Endometrium (tissue), 2 donors: ENCODE measurements around the gene BICD1.

Experiments used
- FAIRE-seq: peaks from 2 replicates; lab custom pipeline; 2012; peaks lifted over from hg19 to GRCh38; lab: Jason Lieb, UNC
- donor health status: control.
- donor health status: control.

BICD1 gene

GRCh38 chr12:32353540-32353939, 246.9 kb downstream of the BICD1 start:
- FAIRE-seq = no peak

DNA sequence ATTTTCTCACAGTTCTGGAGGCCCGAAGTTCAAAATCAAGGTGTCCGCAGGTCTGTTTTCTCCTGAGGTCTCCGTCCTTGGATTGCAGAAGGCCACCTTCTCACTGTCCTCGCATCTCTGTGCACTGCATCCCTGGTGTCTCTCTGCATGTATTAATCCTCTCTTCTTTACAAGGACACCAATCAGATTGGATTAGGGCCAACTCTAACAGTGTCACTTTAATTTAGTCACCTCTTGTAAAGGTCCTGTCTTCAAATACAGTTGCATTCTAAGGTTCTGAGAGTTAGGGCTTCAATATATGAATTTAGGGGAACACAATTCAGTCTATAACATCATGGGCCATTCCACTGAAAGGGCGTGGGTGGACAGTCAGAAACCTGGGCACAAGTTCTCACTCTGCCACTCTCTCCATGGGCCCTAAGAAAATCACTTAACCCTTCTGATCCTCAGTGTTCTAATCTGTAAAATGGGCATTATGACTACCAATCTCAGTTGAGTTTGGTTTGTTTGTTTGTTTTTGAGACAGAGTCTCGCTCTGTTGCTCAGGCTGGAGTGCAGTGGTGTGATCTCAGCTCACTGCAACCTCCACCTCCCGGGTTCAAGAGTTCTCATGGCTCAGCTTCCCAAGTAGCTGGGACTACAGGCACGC, 251.1 kb downstream of the BICD1 start:
- no peak for FAIRE-seq

DNA sequence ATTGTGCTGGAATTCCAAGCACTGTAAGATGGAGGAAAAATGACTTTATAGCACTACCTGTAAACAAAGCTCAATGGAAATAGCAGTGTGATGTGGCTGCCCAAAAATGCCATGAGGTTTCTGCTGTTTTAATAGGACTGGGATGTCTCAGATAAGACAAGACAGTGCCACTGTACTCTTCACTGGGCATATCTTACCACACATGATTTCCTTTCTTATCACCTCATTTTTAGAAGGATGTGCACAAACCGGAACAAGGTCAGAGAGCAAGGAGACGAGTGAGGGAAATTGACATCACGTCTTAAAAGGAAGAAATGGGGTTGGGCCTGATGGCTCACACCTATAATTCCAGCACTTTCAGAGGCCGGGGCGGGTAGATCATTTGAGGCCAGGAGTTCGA, 254.3 kb downstream of the BICD1 start:
- no peak for FAIRE-seq

DNA sequence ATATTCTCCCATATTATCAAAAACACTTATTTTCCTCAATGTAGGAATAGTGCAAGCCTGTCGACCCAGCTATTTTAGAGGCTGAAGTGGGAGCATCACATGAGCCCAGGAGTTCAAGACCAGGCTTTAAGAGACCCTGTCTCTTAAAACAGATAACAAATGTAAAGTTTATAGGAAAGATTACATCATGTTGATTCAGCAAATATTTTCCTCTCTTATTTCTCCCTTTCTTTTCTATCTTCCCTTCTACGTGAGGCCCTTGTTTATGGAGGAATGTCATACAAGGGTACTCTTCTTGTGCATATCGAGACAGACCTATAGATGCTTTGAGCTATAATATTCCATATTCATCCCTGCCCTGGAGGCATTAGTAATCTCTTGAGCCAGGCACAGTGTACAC, 256.2 kb downstream of the BICD1 start:
- no peak for FAIRE-seq

- FAIRE-seq = no peak
Measured at GRCh38 chr12:32365473-32366064, 258.9 kb downstream of the BICD1 start.

DNA sequence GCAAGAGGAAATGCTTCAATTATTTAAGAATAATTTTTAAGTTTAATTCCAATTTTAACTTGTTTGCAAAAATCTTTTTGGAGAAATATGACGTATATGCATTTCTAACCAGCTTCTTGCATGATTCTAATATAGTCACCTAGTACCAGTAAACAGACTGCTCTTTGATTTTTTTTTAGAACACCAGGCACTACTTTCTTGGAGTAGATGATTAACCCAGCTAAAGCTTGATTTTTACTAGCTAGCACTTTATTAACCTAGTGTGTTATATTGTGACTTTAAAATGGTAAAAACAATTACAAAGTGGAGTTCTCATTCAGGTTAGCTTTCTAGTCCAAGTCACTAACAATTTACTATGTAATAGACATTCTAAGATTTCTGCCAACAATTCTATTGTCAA, 260.1 kb downstream of the BICD1 start:
- FAIRE-seq = no peak

DNA sequence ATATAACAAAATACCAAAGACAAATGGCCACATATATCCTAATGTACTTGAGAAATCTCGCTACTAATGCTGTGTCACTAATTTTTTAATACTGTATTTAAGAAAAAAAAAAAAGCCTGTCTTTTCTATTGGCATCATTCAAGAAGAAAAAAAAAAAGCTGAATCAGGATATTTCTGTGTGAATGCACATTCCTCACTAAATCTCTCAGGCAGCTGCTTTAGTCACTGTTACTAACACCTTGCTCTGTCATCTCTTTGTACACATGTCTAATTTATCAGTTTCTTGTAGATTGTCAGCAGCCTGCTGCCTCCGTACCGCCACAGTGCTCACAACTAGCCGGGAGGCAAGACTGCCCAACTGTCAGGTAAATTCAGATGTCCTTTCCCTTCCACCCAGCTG, 260.7 kb downstream of the BICD1 start:
- FAIRE-seq = no peak

- FAIRE-seq = no peak
Measured at GRCh38 chr12:32369202-32369601, 262.6 kb downstream of the BICD1 start.

- no peak for FAIRE-seq
Measured at GRCh38 chr12:32377344-32378055, 270.9 kb downstream of the BICD1 start.

DNA sequence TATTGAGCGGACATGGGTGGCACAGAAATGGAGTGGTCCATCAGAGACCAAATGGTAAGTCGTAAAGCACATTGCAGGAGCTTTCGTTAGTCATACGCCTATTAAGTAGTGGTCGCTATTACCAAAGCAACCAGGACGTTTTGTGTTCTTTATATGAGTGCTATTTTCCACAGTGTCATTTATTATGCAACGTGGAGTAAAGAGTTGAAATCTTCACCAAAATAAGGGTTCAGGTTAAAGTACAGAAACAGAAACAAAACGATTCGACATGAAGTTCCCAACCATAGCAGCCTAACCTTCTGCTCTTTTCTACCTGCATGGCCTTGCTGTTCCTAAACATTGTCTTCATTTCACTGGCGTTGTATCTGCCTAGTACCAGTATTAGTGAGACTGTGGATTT, 272.6 kb downstream of the BICD1 start:
- no peak for FAIRE-seq

GRCh38 chr12:32379667-32380066, 273.0 kb downstream of the BICD1 start:
- no peak for FAIRE-seq

GRCh38 chr12:32382226-32382625, 275.6 kb downstream of the BICD1 start:
- FAIRE-seq = no peak

GRCh38 chr12:32390572-32391219, 284.0 kb downstream of the BICD1 start:
- FAIRE-seq = no peak

- FAIRE-seq = no peak
Measured at GRCh38 chr12:32395026-32395425, 288.4 kb downstream of the BICD1 start.

DNA sequence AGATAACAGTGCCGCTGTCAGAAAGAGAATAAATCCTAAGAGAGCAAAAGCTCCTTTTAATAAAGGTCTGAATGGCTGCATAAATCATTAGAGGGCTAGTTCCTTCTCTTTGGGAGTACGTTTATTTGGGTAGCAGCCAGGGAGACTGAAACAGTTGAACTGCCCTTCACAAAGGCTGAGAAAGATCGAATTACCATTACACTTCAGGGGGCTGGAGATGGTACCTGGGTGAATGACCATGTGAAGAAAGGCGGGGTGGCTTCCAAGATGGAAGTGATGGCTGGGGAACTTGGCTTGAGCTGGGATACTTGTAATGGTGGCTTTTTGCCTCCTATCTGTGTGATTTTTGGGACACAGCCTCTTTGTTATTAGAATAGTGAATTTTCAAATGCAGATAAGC, 291.0 kb downstream of the BICD1 start:
- FAIRE-seq = no peak

DNA sequence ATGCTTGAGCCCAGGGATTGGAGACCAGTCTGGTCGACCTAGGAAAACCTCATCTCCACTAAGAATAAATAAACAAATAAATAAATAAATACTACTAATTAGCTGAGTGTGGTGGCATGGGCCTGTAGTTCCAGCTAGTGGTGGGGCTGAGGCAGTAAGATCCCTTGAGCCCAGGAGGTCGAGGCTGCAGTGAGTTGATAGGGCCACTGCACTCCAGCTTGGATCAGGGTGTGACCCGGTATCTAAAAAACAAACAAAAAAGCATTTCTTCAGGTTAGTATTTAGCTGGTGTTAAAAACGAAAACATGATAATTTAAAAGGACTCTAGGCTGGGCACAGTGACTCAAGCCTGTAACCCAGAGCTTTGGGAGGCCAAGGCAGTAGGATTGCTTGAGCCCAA, 291.5 kb downstream of the BICD1 start:
- FAIRE-seq = no peak

DNA sequence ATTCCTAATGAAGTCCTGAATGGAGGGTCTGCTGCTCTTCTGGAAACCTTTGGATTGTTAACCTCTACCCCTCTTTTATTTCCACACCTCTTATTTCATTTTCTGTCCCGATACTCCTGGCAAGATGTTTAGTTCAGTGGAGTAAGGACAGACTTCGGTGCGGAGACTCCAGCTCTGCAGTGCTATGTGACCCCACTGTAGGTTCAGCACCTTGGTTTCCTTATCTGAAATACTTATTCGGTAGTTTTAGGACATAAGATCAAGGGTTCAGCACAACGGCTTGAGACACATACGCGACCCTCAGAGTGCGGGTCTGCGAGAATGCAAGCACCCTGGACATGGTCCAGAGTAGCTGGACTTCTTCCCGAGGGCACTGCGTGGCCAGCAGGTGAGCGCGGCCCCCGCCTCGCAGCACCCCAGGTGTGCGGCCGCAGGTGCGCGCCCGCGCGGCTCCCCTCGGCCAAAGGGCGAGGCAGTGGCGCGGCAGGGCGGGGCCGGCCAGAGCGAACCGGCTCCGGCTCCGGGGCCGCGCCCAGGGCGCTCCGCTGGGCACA, 292.2 kb downstream of the BICD1 start:
- FAIRE-seq = no peak

- FAIRE-seq = no peak
Measured at GRCh38 chr12:32399370-32400113, 292.9 kb downstream of the BICD1 start, which contains the start of gene FGD4. FGD4 (plus strand) TSS chr12:32399558.

DNA sequence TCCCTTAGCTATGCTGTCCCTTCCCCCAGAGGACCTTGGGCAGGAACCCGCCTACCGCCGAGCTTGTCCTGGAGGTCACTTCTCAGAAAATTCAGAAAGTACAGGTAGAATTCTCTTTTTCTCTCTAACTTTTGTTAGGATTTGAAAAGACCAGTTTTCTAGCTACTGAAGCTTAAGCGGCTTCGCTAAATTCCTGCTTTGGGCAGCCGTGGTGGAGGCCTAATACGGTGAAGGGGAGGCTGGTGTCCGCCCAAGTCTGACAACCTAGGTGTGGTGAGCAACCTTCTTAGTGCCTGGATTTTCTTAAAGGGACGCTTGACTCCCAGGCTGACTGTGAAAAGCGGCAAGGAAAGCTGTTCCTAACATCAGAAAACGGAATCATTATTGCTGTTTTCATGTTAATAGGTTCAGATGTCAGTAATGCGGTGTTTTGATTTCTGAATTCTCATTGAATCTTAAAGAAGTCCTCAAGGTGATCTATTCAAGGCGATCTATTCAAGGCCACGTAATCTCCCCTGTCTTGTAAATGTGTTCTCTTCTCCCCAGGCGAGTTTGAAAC, 293.5 kb downstream of the BICD1 start:
- FAIRE-seq = no peak

DNA sequence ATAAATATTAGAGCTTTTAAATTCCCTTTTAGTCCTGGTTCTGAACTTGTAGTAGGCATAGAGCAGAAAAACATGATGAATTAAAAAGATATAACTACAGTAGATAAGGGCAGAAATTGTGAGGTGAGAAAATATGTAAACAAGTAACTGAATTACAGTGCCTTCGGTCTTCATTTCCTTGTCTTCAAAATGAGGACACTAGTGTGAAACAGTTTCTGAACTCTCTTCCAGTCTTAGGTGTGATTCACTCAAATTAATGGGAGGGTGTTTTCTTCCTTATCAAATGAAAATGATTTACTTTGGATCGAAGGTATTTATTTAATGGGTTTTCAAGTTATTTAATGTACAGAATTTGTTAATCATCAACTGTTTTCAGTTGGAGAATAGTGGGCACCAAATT, 294.2 kb downstream of the BICD1 start:
- no peak for FAIRE-seq

- no peak for FAIRE-seq
Measured at GRCh38 chr12:32402170-32402569, 295.5 kb downstream of the BICD1 start.

GRCh38 chr12:32402946-32403345, 296.3 kb downstream of the BICD1 start:
- no peak for FAIRE-seq
